ENCODE results near the gene ATP13A5.

DNA sequence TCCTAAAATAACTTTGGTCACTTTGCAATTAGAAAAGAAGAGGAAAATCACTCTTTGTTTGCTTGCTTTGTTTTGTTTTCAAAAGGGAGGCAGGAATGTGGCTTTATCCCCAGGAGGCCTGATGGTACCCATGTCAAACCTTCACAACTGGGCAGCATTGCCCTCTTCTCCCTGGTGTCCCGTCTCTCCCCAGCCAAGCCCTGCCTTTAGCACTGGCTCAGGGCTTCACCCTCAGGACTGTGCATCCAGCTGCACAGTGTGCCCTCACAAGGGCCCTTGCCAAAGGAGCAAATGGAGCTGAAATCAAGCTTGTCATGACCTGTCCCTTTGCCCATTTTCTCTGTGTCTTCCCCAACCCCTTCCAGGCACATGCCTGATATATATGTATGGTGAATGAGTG is 29.1 kb upstream of the ATP13A5 start:
- TF ChIP-seq CTCF (IDR thresholded peaks at IDR 0.05): no peak
- no peak for TF ChIP-seq POLR2A (IDR thresholded peaks at IDR 0.05)

Measured in Peyer's patch (tissue), 4 donors.